ENCODE results near the gene TUBB2B.

GRCh38 chr6:3231247-3232016, 4.0 kb upstream of the TUBB2B start:
- no peak for TF ChIP-seq CTCF (IDR thresholded peaks at IDR 0.05; ENCODE audit: poor library complexity, severe bottlenecking)
- peak; percentile 30 for TF ChIP-seq RAD21 (conservative IDR thresholded peaks at IDR 0.05)
- no peak for TF ChIP-seq EZH2 (IDR thresholded peaks at IDR 0.05; ENCODE audit: borderline replicate concordance, insufficient read depth, low read length, poor library complexity, severe bottlenecking)
- peak; percentile 96 for TF ChIP-seq POLR2AphosphoS5 (IDR thresholded peaks at IDR 0.05)
- TF ChIP-seq EP300 (conservative IDR thresholded peaks at IDR 0.05; ENCODE audit: poor library complexity, severe bottlenecking) = peak; percentile 62
- TF ChIP-seq REST (IDR thresholded peaks at IDR 0.05; ENCODE audit: borderline replicate concordance) = peak; percentile 96
- peak; percentile 38 for TF ChIP-seq SMC3 (conservative IDR thresholded peaks at IDR 0.05; ENCODE audit: poor library complexity)
